Measurements from ENCODE around the gene S1PR5.

Gene S1PR5

GRCh38 chr19:10508036-10508435 is 9.2 kb downstream of the S1PR5 start:
- TF ChIP-seq, protein P1, sequence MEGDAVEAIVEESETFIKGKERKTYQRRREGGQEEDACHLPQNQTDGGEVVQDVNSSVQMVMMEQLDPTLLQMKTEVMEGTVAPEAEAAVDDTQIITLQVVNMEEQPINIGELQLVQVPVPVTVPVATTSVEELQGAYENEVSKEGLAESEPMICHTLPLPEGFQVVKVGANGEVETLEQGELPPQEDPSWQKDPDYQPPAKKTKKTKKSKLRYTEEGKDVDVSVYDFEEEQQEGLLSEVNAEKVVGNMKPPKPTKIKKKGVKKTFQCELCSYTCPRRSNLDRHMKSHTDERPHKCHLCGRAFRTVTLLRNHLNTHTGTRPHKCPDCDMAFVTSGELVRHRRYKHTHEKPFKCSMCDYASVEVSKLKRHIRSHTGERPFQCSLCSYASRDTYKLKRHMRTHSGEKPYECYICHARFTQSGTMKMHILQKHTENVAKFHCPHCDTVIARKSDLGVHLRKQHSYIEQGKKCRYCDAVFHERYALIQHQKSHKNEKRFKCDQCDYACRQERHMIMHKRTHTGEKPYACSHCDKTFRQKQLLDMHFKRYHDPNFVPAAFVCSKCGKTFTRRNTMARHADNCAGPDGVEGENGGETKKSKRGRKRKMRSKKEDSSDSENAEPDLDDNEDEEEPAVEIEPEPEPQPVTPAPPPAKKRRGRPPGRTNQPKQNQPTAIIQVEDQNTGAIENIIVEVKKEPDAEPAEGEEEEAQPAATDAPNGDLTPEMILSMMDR (IDR thresholded peaks at IDR 0.05; ENCODE audit: unreplicated experiment in 3 of 3), result no peak
- Mint-ChIP-seq H3K9me3 (no peaks in the 10 kb centered on the region), H3K36me3 (ENCODE audit: low read depth) (no peaks in the 10 kb centered on the region), H3K4me3 (no peak overlapping the region), H3K27me3 (ENCODE audit: low read depth) (peaks cover 4% of the 10 kb centered on the region), H3K4me1 (peaks cover 4% of the 10 kb centered on the region), H3K27ac (no peak overlapping the region)

- TF ChIP-seq, protein P1 (IDR thresholded peaks at IDR 0.05; ENCODE audit: unreplicated experiment in 3 of 3), result peak; percentile 72 to 79 (median 77)
- Mint-ChIP-seq H3K4me3 (peak overlapping the region; percentile 72 to 80 (median 77)), H3K4me1 (peaks cover 9% of the 10 kb centered on the region), H3K27ac (peak overlapping the region in 2 of 3 experiments; percentile 75 to 92), H3K36me3 (ENCODE audit: low read depth) (peaks cover 4% of the 10 kb centered on the region), H3K9me3 (no peaks in the 10 kb centered on the region), H3K27me3 (ENCODE audit: low read depth) (peaks cover 4% of the 10 kb centered on the region)
Measured at GRCh38 chr19:10505583-10506229, 11.5 kb downstream of the S1PR5 start.

GRCh38 chr19:10503002-10503789 is 14.1 kb downstream of the S1PR5 start, which contains the start of gene KEAP1:
KEAP1 (minus strand) TSS chr19:10503356; CDS start chr19:10500033, 3,323 bp downstream.
- H3K4me3 Mint-ChIP-seq, result peak within 1 kb of the TSS; percentile 93 to 98 (median 95)
- peaks cover 10% of the 10 kb centered on the region for H3K4me1 Mint-ChIP-seq
- peaks cover 4% of the 10 kb centered on the region for H3K27me3 Mint-ChIP-seq (ENCODE audit: low read depth)
- peaks cover 20% of the 10 kb centered on the region for H3K36me3 Mint-ChIP-seq (ENCODE audit: low read depth)
- TF ChIP-seq, protein P1 (IDR thresholded peaks at IDR 0.05; ENCODE audit: unreplicated experiment in 3 of 3), result no peak
- H3K27ac Mint-ChIP-seq, result peak within 1 kb of the TSS; percentile 92 to 98 (median 97)
- H3K9me3 Mint-ChIP-seq, result no peaks in the 10 kb centered on the region

GRCh38 chr19:10502524-10503001 is 14.7 kb downstream of the S1PR5 start:
- Mint-ChIP-seq H3K4me3 (peak overlapping the region; percentile 88 to 92 (median 88)), H3K36me3 (ENCODE audit: low read depth) (peaks cover 21% of the 10 kb centered on the region), H3K4me1 (peaks cover 10% of the 10 kb centered on the region), H3K27ac (peak overlapping the region; percentile 82 to 87 (median 84)), H3K9me3 (no peaks in the 10 kb centered on the region), H3K27me3 (ENCODE audit: low read depth) (peaks cover 4% of the 10 kb centered on the region)
- TF ChIP-seq, protein P1 (IDR thresholded peaks at IDR 0.05; ENCODE audit: unreplicated experiment in 3 of 3), result no peak

GRCh38 chr19:10501971-10502523 is 15.2 kb downstream of the S1PR5 start:
- TF ChIP-seq, protein P1 (IDR thresholded peaks at IDR 0.05; ENCODE audit: unreplicated experiment in 3 of 3), result no peak
- Mint-ChIP-seq H3K27me3 (ENCODE audit: low read depth) (peaks cover 4% of the 10 kb centered on the region), H3K36me3 (ENCODE audit: low read depth) (peaks cover 26% of the 10 kb centered on the region), H3K27ac (peak overlapping the region; percentile 82 to 87 (median 84)), H3K4me3 (peak overlapping the region; percentile 88 to 92 (median 88)), H3K4me1 (peaks cover 10% of the 10 kb centered on the region), H3K9me3 (no peaks in the 10 kb centered on the region)
